IPS DF 4.7 (cell line): ENCODE data around the gene TAF11L2.
"Not testable (repeated sequence)": the region's sequence is repeated elsewhere in the genome, so short reads cannot be mapped to it uniquely, and the experiment has no call there.

Source experiments
- DNase-seq: peaks from one replicate; pipeline ENCODE4 v3.0.0-alpha.2; 2013; ENCODE audit warnings: low spot score; ENCODE audit errors: extremely low read depth

Gene TAF11L2

GRCh38 chr5:17524935-17525334, 26.9 kb downstream of the TAF11L2 start, which contains the start of gene TAF11L5:
TSS of gene TAF11L5 (plus strand) at chr5:17525235.
- not testable (repeated sequence) for DNase-seq

GRCh38 chr5:17526504-17526903, 28.5 kb downstream of the TAF11L2 start:
- not testable (repeated sequence) for DNase-seq

- DNase-seq = not testable (repeated sequence)
These were observed 30.3 kb downstream of the TAF11L2 start, which contains the start of gene TAF11L6 for GRCh38 chr5:17528369-17528768. TSS of gene TAF11L6 (plus strand) at chr5:17528669.
